ENCODE results near the gene CELF4.

GRCh38 chr18:37244618-37245017 lies 321.0 kb downstream of the CELF4 start:
- TF ChIP-seq CTCF (conservative IDR thresholded peaks at IDR 0.05) (no peak), ZFX (IDR thresholded peaks at IDR 0.05) (no peak)

All from C4-2B (cell line).